Effector memory CD8-positive, alpha-beta T cell (primary cell): ENCODE data around the gene ALDH3B1.
A peak's percentile ranks its signal among the peaks of the same experiment; 100 is the strongest.

Source experiments
- ATAC-seq: fragments of 150-1000 bp; cut with Tn5 transposase; replicated peaks from 2 replicates; pipeline ENCODE4 v1.10.0; 2021; ENCODE audit warnings: mild to moderate bottlenecking, moderate library complexity
- DNase-seq, 3 experiments: peaks; one replicate each; pipeline ENCODE4 v3.0.0; 2021
- H3K27ac Mint-ChIP-seq, 2 donors: one replicate each; pipeline ENCODE4 v1.8.0; 2022; ENCODE audit warnings: mild to moderate bottlenecking in 2 of 2, mixed read lengths in 2 of 2, moderate library complexity in 2 of 2
- H3K27me3 Mint-ChIP-seq, 2 donors: one replicate each; pipeline ENCODE4 v1.8.0; 2022; ENCODE audit warnings: mixed read lengths in 2 of 2
- H3K36me3 Mint-ChIP-seq: one replicate; pipeline ENCODE4 v1.8.0; 2022; ENCODE audit warnings: mild to moderate bottlenecking, moderate library complexity, mixed read lengths; ENCODE audit not compliant: insufficient read depth
- H3K4me1 Mint-ChIP-seq, 2 donors: one replicate each; pipeline ENCODE4 v1.8.0; 2022; ENCODE audit warnings: low read depth in 2 of 2, mixed read lengths in 2 of 2
- H3K4me3 Mint-ChIP-seq, 2 donors: one replicate each; pipeline ENCODE4 v1.8.0; 2022; ENCODE audit warnings: mild to moderate bottlenecking in 2 of 2, mixed read lengths in 2 of 2, moderate library complexity in 2 of 2
- H3K9me3 Mint-ChIP-seq, 2 donors: one replicate each; pipeline ENCODE4 v1.8.0; 2022; ENCODE audit warnings: mixed read lengths in 2 of 2

ALDH3B1 gene

GRCh38 chr11:68035266-68035876 is 25.2 kb downstream of the ALDH3B1 start:
- H3K4me3 Mint-ChIP-seq = peak overlapping the region; percentile 29 to 75
- peaks cover 38% of the 10 kb centered on the region for H3K36me3 Mint-ChIP-seq
- ATAC-seq (no peak), DNase-seq (no peak)
- no peaks in the 10 kb centered on the region for H3K27me3 Mint-ChIP-seq
- H3K9me3 Mint-ChIP-seq = no peaks in the 10 kb centered on the region
- H3K27ac Mint-ChIP-seq = peak overlapping the region in 1 of 2 donors; percentile 98
- H3K4me1 Mint-ChIP-seq = peaks cover 33 to 44% of the 10 kb centered on the region in 2 donors

- ATAC-seq (no peak), DNase-seq (no peak)
- Mint-ChIP-seq H3K27me3 (no peaks in the 10 kb centered on the region), H3K4me1 (peaks cover 36 to 43% of the 10 kb centered on the region in 2 donors), H3K4me3 (peak overlapping the region; percentile 66 to 75), H3K36me3 (peaks cover 30% of the 10 kb centered on the region), H3K9me3 (no peaks in the 10 kb centered on the region), H3K27ac (peak overlapping the region; percentile 98)
These were observed 26.1 kb downstream of the ALDH3B1 start for GRCh38 chr11:68036141-68036716.

DNA sequence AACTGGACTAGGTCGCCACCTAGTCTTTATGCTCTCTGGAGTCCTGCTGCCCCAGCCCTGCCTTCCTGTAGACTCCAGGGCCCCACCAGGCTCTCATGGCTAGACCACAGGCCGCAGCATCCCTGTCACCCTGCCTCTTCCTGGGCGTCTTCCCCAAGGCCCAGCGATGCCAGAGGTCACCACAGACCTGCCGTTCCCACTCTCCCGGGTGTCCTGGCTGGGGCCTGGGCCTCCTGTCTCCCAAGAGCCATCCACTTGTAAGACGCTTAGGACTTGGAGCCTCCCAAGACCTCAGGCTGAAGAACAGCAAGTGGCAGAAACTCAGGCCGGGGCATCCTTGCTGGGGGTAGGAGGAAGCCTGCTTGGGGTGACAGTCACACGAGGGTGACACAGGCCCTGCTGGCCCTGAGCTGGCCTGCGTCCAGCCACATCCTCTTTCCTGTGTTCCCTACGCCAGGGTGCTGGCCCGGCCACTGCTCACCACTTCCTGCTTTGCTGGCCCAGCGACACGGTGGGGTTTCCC is 26.7 kb downstream of the ALDH3B1 start:
- Mint-ChIP-seq H3K9me3 (no peaks in the 10 kb centered on the region), H3K27me3 (no peaks in the 10 kb centered on the region), H3K4me1 (peaks cover 34 to 40% of the 10 kb centered on the region in 2 donors), H3K27ac (peak overlapping the region; percentile 98), H3K36me3 (peaks cover 26% of the 10 kb centered on the region), H3K4me3 (peak overlapping the region; percentile 66 to 75)
- peak; percentile 24 to 32 (median 29) for DNase-seq
- peak; percentile 58 for ATAC-seq

GRCh38 chr11:68037411-68038225 is 27.5 kb downstream of the ALDH3B1 start:
- Mint-ChIP-seq H3K4me3 (peak overlapping the region; percentile 66 to 96), H3K9me3 (no peaks in the 10 kb centered on the region), H3K27ac (peak overlapping the region; percentile 98), H3K36me3 (peaks cover 24% of the 10 kb centered on the region), H3K27me3 (no peaks in the 10 kb centered on the region), H3K4me1 (peaks cover 34 to 40% of the 10 kb centered on the region in 2 donors)
- ATAC-seq = no peak
- no peak for DNase-seq

DNA sequence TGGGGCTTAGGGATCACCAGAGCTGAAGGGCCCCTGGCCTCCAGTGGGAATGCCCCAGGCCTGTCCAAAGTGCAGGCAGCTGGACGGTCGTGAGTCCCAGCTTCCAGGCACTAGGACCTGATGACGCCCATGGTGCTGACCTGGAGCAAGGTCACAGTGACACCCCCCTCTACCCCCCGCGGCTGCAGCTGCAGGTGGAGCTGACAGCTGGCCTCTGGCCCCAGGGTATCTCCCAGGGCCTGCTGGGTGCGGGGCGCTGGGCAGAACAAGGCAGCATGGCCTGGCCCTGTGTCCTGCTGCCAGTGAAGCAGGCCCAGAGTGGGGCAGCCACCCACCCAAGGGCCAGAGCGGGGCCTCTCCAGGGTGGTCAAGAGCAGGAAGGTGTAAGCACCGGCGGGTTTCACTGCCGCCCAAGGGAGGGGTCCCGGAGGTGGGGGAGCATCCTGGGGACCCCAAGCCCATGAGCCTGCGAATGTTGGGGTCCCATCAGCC is 28.1 kb downstream of the ALDH3B1 start:
- H3K27me3 Mint-ChIP-seq = no peaks in the 10 kb centered on the region
- ATAC-seq (no peak), DNase-seq (no peak)
- H3K9me3 Mint-ChIP-seq = no peaks in the 10 kb centered on the region
- H3K36me3 Mint-ChIP-seq = peaks cover 24% of the 10 kb centered on the region
- H3K27ac Mint-ChIP-seq = peak overlapping the region; percentile 98
- peak overlapping the region; percentile 92 to 96 for H3K4me3 Mint-ChIP-seq
- peaks cover 34 to 40% of the 10 kb centered on the region in 2 donors for H3K4me1 Mint-ChIP-seq

DNA sequence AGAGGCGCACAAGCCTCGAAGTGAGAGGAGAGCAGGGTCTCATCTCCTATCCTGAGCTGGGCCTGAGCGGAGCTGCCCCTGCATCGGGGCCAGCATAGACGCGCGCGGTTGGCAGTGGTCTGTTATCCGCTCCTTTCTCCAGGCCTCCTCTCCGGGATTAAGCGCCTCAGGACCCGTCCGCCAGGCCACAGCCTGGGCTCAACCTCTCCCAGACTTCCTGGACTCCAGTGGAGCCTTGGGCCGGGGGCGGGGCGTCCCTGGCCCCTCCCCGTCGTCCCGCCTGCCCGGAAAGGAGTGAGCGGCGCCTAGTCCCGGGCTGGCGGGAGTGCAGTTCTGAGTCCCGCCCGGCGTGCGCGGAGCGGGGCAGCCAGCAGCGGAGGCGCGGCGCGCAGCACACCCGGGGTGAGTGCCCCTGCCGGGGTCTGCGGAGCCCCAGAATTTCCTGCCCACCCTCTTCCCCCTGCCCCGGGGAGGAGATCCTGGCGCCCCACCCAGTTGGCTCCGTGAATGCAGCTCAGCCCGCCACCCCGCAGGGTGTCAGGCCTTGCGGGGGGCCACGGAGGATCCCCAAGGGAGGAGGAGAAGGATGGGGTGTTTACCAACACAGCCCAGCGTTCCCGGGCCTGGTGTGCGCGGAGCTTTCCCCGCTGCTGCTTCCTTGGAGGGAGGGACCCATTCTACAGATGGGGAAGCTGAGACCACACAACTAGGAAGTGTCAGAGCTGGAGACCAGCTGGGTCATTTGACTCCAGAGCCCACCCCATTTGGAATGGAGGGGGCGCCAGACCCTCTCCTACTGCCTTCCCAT is 28.8 kb downstream of the ALDH3B1 start, which contains the start of gene TCIRG1:
TSS of gene TCIRG1 (plus strand) at position 308 of the 808 bp plus-strand sequence. CDS start 2,247 bp downstream, outside the sequence.
- ATAC-seq (peak; percentile 48), DNase-seq (peak in 2 of 3 experiments; percentile 26 to 27)
- peaks cover 24% of the 10 kb centered on the region for H3K36me3 Mint-ChIP-seq

DNA sequence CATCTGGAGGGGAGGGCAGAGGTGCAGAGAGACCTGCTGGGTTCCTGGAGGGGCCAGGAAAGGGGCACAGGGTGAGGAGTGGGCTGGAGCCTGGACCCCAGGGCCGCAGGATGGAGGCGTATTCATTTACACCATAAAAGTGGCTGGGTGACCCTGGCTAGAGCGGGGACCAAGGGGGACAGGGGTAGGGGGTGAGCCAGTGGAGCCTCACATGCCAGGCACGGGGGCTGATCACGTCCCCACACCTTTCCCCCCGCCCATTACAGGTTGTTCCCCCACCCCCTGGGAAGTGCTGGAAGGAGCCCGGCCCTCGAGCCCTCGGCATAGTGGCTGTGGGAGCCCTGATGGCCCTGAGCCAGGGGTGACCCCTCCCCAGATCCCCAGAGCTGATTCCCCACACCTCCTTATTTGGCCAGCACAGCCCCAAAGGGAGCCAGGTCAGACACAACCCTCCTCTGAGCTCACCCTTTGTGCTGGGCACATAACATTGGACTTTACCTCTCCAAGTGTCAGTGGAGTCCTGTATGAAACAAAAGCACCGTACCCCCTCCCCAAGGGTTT is 29.5 kb downstream of the ALDH3B1 start:
- H3K4me1 Mint-ChIP-seq = peaks cover 34 to 40% of the 10 kb centered on the region in 2 donors
- H3K36me3 Mint-ChIP-seq = peaks cover 22% of the 10 kb centered on the region
- peak overlapping the region; percentile 92 to 96 for H3K4me3 Mint-ChIP-seq
- peak; percentile 1 for ATAC-seq
- no peak for DNase-seq
- H3K9me3 Mint-ChIP-seq = no peaks in the 10 kb centered on the region
- H3K27me3 Mint-ChIP-seq = no peaks in the 10 kb centered on the region
- peak overlapping the region; percentile 98 for H3K27ac Mint-ChIP-seq

More for the DNA sequence above, 28.8 kb downstream of the ALDH3B1 start, which contains the start of gene TCIRG1:
- H3K4me3 Mint-ChIP-seq = peak within 1 kb of the TSS; percentile 92 to 96
- H3K9me3 Mint-ChIP-seq = no peaks in the 10 kb centered on the region
- peak within 1 kb of the TSS; percentile 98 for H3K27ac Mint-ChIP-seq
- H3K27me3 Mint-ChIP-seq = no peaks in the 10 kb centered on the region
- peaks cover 34 to 38% of the 10 kb centered on the region in 2 donors for H3K4me1 Mint-ChIP-seq

DNA sequence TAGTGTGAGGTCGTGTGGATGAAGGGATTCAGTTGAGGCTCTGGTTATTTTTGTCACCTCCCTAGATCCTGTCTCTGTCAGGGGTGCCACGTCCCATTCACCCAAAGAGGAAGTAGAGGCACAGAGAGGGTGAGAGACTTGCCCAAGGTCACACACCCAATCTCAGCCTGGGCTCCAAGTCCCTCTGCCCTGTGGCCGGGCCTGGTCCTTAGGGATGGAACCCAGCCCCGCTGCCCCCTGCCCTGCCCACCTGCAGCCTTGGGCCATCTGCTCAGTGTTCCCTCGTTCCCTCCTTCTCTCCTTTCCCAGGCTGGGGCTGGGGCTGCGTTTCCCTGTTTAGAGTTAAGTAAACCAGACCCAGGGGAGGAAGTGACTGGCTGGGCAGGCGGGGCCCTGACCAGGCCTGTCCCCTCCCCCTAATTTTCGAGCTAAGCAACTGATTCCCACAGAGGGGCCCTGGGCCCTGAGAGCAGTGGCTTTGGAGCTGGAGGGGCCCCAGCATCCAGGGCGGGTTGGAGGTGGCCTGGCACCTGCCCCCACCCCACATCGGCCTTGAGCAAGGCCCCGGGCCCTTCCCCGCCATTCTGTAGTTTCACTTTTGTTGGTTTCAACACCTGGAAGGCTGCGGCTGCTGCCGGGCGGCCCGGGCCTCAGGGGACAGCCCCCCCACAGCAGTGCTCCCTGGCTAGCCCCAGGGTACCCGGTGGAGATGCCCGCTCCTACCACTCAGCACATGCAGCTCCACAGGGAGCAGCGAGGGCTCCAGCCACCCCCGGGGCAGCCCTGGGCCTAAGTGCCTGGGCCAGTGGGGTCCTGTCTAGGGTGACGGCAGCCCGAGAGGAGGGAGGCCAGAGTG is 30.2 kb downstream of the ALDH3B1 start:
- DNase-seq = peak; percentile 43 to 52 (median 49)
- Mint-ChIP-seq H3K9me3 (no peaks in the 10 kb centered on the region), H3K36me3 (peaks cover 17% of the 10 kb centered on the region), H3K4me1 (peaks cover 34 to 40% of the 10 kb centered on the region in 2 donors), H3K4me3 (peak overlapping the region; percentile 92 to 96), H3K27me3 (no peaks in the 10 kb centered on the region), H3K27ac (peak overlapping the region; percentile 98)
- peak; percentile 66 for ATAC-seq

GRCh38 chr11:68040957-68041591 is 30.9 kb downstream of the ALDH3B1 start:
- peaks cover 18% of the 10 kb centered on the region for H3K36me3 Mint-ChIP-seq
- H3K4me3 Mint-ChIP-seq = peak overlapping the region; percentile 92 to 96
- ATAC-seq (no peak), DNase-seq (no peak)
- no peaks in the 10 kb centered on the region for H3K9me3 Mint-ChIP-seq
- H3K27me3 Mint-ChIP-seq = no peaks in the 10 kb centered on the region
- peak overlapping the region; percentile 98 for H3K27ac Mint-ChIP-seq
- H3K4me1 Mint-ChIP-seq = peaks cover 31 to 38% of the 10 kb centered on the region in 2 donors

- no peaks in the 10 kb centered on the region for H3K9me3 Mint-ChIP-seq
- peaks cover 24% of the 10 kb centered on the region for H3K36me3 Mint-ChIP-seq
- no peak for DNase-seq
- H3K27ac Mint-ChIP-seq = peak overlapping the region in 1 of 2 donors; percentile 98
- ATAC-seq = no peak
- H3K27me3 Mint-ChIP-seq = no peaks in the 10 kb centered on the region
- H3K4me1 Mint-ChIP-seq = peaks cover 24 to 33% of the 10 kb centered on the region in 2 donors
- peak overlapping the region in 1 of 2 donors; percentile 96 for H3K4me3 Mint-ChIP-seq
These were observed 31.6 kb downstream of the ALDH3B1 start for GRCh38 chr11:68041617-68042218.
